CD14-positive monocyte (primary cell): ENCODE data around the gene AVPR2. TPM values are rescaled to one million over a fixed set of nuclear protein-coding genes. Genes with fewer than 3 reads are reported as not detected.

Source experiments
- DNase-seq, 3 donors: peaks; one replicate each; pipeline ENCODE4 v3.0.0-alpha.2; 2011 to 2022
- H2AFZ ChIP-seq: 2 replicates; pipeline ENCODE4 v1.6.0; 2012; ENCODE audit warnings: mild to moderate bottlenecking, low read depth, low read length, inconsistent platforms; ENCODE audit not compliant: insufficient read depth, poor library complexity, severe bottlenecking
- H3K27ac ChIP-seq, 2 donors: 1 replicate in 1 of 2; 2 replicates in 1 of 2; pipeline ENCODE4 v1.5.1; 2012 to 2013; ENCODE audit warnings: low read length in 2 of 2, control low read depth in 1 of 2, inconsistent platforms in 1 of 2, low read depth in 1 of 2, mild to moderate bottlenecking in 1 of 2
- H3K27me3 ChIP-seq, 2 donors: one replicate each; pipeline versions ENCODE4 v1.6.0 to v1.6.1; 2011 to 2013; ENCODE audit warnings: low read length in 2 of 2; ENCODE audit not compliant: control insufficient read depth in 2 of 2, insufficient read depth in 2 of 2
- H3K36me3 ChIP-seq, 2 donors: replicated peaks in 1 of 2; 1 replicate in 1 of 2; 2 replicates in 1 of 2; pipeline versions ENCODE4 v1.5.1 to v1.6.1; 2012 to 2013; ENCODE audit warnings: low read length in 2 of 2, control low read depth in 1 of 2, inconsistent platforms in 1 of 2, mild to moderate bottlenecking in 1 of 2; ENCODE audit not compliant: insufficient read depth in 2 of 2, control insufficient read depth in 1 of 2
- H3K4me1 ChIP-seq, 2 donors: 1 replicate in 1 of 2; 2 replicates in 1 of 2; pipeline versions ENCODE4 v1.5.1 to v1.6.1; 2012 to 2013; ENCODE audit warnings: low read length in 2 of 2, control low read depth in 1 of 2, inconsistent platforms in 1 of 2, mild to moderate bottlenecking in 1 of 2, moderate library complexity in 1 of 2; ENCODE audit not compliant: insufficient read depth in 2 of 2, control insufficient read depth in 1 of 2
- H3K4me2 ChIP-seq: replicated peaks from 2 replicates; pipeline ENCODE3; 2012; ENCODE audit warnings: low read length, moderate library complexity, mild to moderate bottlenecking; ENCODE audit not compliant: poor library complexity, severe bottlenecking; ENCODE audit errors: extremely low read depth
- H3K4me3 ChIP-seq, 3 experiments: fragments of 200-600 bp in 1 of 3; sonication (generic) in 1 of 3; replicated peaks in 1 of 3; 1 replicate in 2 of 3; 2 replicates in 1 of 3; pipeline ENCODE4 v1.5.1; 2011 to 2013; ENCODE audit warnings: low read length in 3 of 3, mild to moderate bottlenecking in 3 of 3, control low read depth in 2 of 3, low read depth in 2 of 3, inconsistent platforms in 1 of 3, moderate library complexity in 1 of 3
- H3K79me2 ChIP-seq: 2 replicates; pipeline ENCODE4 v1.6.0; 2012; ENCODE audit warnings: mild to moderate bottlenecking, control low read depth, inconsistent platforms, low read length, moderate library complexity; ENCODE audit not compliant: insufficient read depth
- H3K9ac ChIP-seq: 2 replicates; pipeline ENCODE4 v1.6.0; 2017; ENCODE audit warnings: low read length, mild to moderate bottlenecking; ENCODE audit not compliant: insufficient read depth, poor library complexity, severe bottlenecking
- H3K9me3 ChIP-seq, 2 donors: replicated peaks in 1 of 2; 1 replicate in 1 of 2; 2 replicates in 1 of 2; pipeline versions ENCODE4 v1.5.1 to v1.6.1; 2012 to 2013; ENCODE audit warnings: low read length in 2 of 2, control low read depth in 1 of 2; ENCODE audit not compliant: control insufficient read depth in 1 of 2, insufficient read depth in 1 of 2
- H4K20me1 ChIP-seq: 2 replicates; pipeline ENCODE4 v1.6.0; 2012; ENCODE audit warnings: mild to moderate bottlenecking, low read length, control low read depth, moderate library complexity; ENCODE audit not compliant: insufficient read depth
- H3K27ac Mint-ChIP-seq, 7 donors: one replicate each; pipeline ENCODE4 v1.8.0; 2020; ENCODE audit warnings: mild to moderate bottlenecking in 7 of 7, mixed read lengths in 7 of 7, moderate library complexity in 6 of 7, inconsistent platforms in 2 of 7
- H3K27me3 Mint-ChIP-seq, 3 donors: one replicate each; pipeline ENCODE4 v1.8.0; 2021 to 2022; ENCODE audit warnings: low read depth in 3 of 3, mild to moderate bottlenecking in 3 of 3, mixed read lengths in 3 of 3, moderate library complexity in 3 of 3, inconsistent platforms in 1 of 3
- H3K36me3 Mint-ChIP-seq, 2 donors: one replicate each; pipeline ENCODE4 v1.8.0; 2020; ENCODE audit warnings: mixed read lengths in 2 of 2, inconsistent platforms in 1 of 2, mild to moderate bottlenecking in 1 of 2
- H3K4me1 Mint-ChIP-seq: one replicate; pipeline ENCODE4 v1.8.0; 2020; ENCODE audit warnings: mild to moderate bottlenecking, mixed read lengths
- H3K4me3 Mint-ChIP-seq, 2 donors: one replicate each; pipeline ENCODE4 v1.8.0; 2020; ENCODE audit warnings: mild to moderate bottlenecking in 2 of 2, mixed read lengths in 2 of 2, moderate library complexity in 1 of 2
- H3K9me3 Mint-ChIP-seq, 7 donors: one replicate each; pipeline ENCODE4 v1.8.0; 2020 to 2022; ENCODE audit warnings: mixed read lengths in 7 of 7, mild to moderate bottlenecking in 6 of 7, moderate library complexity in 6 of 7, inconsistent platforms in 2 of 7
- CTCF ChIP-seq: fragments of 200-600 bp; IDR thresholded peaks from one replicate; pipeline ENCODE4 v1.8.0; 2022; ENCODE audit warnings: antibody characterized with exemption, mild to moderate bottlenecking
- WGBS: methylation state at CpG from one replicate; pipeline ENCODE4 v1.1.5; 2013; ENCODE audit warnings: missing lambda C conversion rate; ENCODE audit not compliant: insufficient coverage; 5-methylcytosine and 5-hydroxymethylcytosine counted together
- intact Hi-C, 2 donors: fragments of 100-400 bp; cut with micrococcal nuclease; formaldehyde crosslinking; loops; one replicate each; pipeline versions ENCODE4 v1.15.0 to v1.15.1; 2023
- polyA plus RNA-seq, 3 donors: library from polyadenylated mRNA; depleted of rRNA in 1 of 3; unstranded in 2 of 3; stranded (reverse) in 1 of 3; fragments of 300-500 nt in 2 of 3; fragments of >200 nt in 1 of 3; fragmentation: Illumina TruSeq in 2 of 3; gene quantifications; 1 replicate in 2 of 3; 2 replicates in 1 of 3; pipeline ENCODE4 v1.2.3, GENCODE V29; 2012 to 2021

The AVPR2 gene
- polyA plus RNA-seq, 3 donors: 0.14 to 0.27 TPM; not detected in 1

- peaks cover 0 to 34% (median 0%) of the 10 kb centered on the region in 3 donors for H3K27me3 Mint-ChIP-seq
- peaks cover 0 to 17% (median 6%) of the 10 kb centered on the region in 7 donors for H3K9me3 Mint-ChIP-seq
- Histone ChIP-seq H3K4me1 (peaks cover 49 to 78% of the 10 kb centered on the region in 2 donors), H3K36me3 (peaks cover 19 to 21% of the 10 kb centered on the region in 2 donors), H4K20me1 (peaks cover 92% of the 10 kb centered on the region), H3K9ac (peak overlapping the region; percentile 66), H3K27ac (peak overlapping the region; percentile 50 to 81), H3K4me2 (peak overlapping the region; percentile 97), H3K4me3 (peak overlapping the region; percentile 38 to 89 (median 86)), H2AFZ (peak overlapping the region; percentile 17), H3K79me2 (peaks cover 66% of the 10 kb centered on the region), H3K27me3 (no peaks in the 10 kb centered on the region), H3K9me3 (no peaks in the 10 kb centered on the region)
- WGBS: 0% methylated on average over 2 of the region's 14 CpGs
- peak; percentile 52 for TF ChIP-seq CTCF
- peaks cover 10 to 26% of the 10 kb centered on the region in 2 donors for H3K36me3 Mint-ChIP-seq
- DNase-seq: peak; percentile 63 to 75 (median 64)
- peaks cover 35% of the 10 kb centered on the region for H3K4me1 Mint-ChIP-seq
- intact Hi-C loops: loop anchor here (10.0 kb wide), 2 partner anchors 130 to 160 kb away; partner anchors contain the start of genes IDH3G (in 1 of the 2), PLXNB3 (in 1 of the 2) and SSR4 (in 1 of the 2)
- peak overlapping the region; percentile 84 to 97 (median 90) for H3K27ac Mint-ChIP-seq
- peak overlapping the region; percentile 86 to 95 for H3K4me3 Mint-ChIP-seq
Measured at GRCh38 chrX:153924149-153924861, 19.8 kb downstream of the AVPR2 start.

DNA sequence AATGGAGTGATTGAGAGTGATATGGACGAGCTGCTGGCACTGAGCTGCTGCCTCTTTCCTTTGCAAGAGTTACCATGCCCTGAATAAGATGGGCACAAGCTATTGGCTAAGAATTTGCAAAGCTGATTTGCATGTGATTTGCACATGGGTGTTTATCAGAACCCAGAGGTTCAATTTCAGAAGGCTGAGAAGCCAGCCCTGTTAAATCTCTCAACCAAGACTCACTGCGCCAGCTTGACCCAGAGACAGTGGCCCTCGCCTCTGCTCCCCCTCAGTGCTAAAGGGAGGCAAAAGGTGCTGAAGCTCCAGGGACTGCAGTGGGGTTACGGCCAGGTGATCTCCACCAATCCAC lies 20.9 kb downstream of the AVPR2 start:
- H3K27ac Mint-ChIP-seq: peak overlapping the region in 6 of 7 donors; percentile 87 to 97 (median 94)
- H3K36me3 ChIP-seq: peaks cover 20 to 21% of the 10 kb centered on the region in 2 donors
- H3K4me2 ChIP-seq: peak overlapping the region; percentile 97
- peak overlapping the region; percentile 66 for H3K9ac ChIP-seq
- peaks cover 37% of the 10 kb centered on the region for H3K4me1 Mint-ChIP-seq
- TF ChIP-seq CTCF: no peak
- peaks cover 5 to 28% of the 10 kb centered on the region in 2 donors for H3K36me3 Mint-ChIP-seq
- 0% methylated on average over 1 of the region's 4 CpGs for WGBS
- no peak for DNase-seq
- peaks cover 68% of the 10 kb centered on the region for H3K79me2 ChIP-seq
- intact Hi-C loops: loop anchor here (5.0 to 10.0 kb wide), 4 partner anchors 131 to 203 kb away; partner anchors contain the start of genes IDH3G (in 2 of the 2), SSR4 (in 2 of the 2), ABCD1 (in 1 of the 2) and BCAP31 (in 1 of the 2)
- peak overlapping the region; percentile 43 for H2AFZ ChIP-seq
- no peaks in the 10 kb centered on the region for H3K9me3 ChIP-seq
- H3K27ac ChIP-seq: peak overlapping the region; percentile 77 to 81
- H3K27me3 Mint-ChIP-seq: peaks cover 0 to 32% (median 0%) of the 10 kb centered on the region in 3 donors
- peak overlapping the region; percentile 38 to 89 (median 86) for H3K4me3 ChIP-seq
- peaks cover 59 to 89% of the 10 kb centered on the region in 2 donors for H3K4me1 ChIP-seq
- H4K20me1 ChIP-seq: peaks cover 92% of the 10 kb centered on the region
- H3K27me3 ChIP-seq: no peaks in the 10 kb centered on the region
- peak overlapping the region; percentile 86 to 95 for H3K4me3 Mint-ChIP-seq
- peaks cover 0 to 17% (median 6%) of the 10 kb centered on the region in 7 donors for H3K9me3 Mint-ChIP-seq
